HEK293 (cell line): ENCODE results near the gene MED19.

ENCODE experiments used
- CTCF ChIA-PET: fragments of 350-600 bp; formaldehyde crosslinking; extraction: SDS; loops from one replicate; lab custom pipeline; 2021; ENCODE audit warnings: antibody characterized with exemption; lab: Yijun Ruan, JAX
- POLR2A ChIA-PET: fragments of 300-600 bp; formaldehyde crosslinking; extraction: SDS; loops from one replicate; lab custom pipeline; 2020; ENCODE audit warnings: antibody characterized with exemption, inconsistent platforms; lab: Yijun Ruan, JAX
- H3K27ac ChIP-seq: fragments of 200-500 bp; sonication (Bioruptor generic); 2 replicates; pipeline ENCODE4 v1.5.1; 2014; ENCODE audit warnings: low read depth, low read length, control low read depth, inconsistent platforms; ENCODE audit errors: extremely low read depth
- H3K36me3 ChIP-seq, 2 experiments: fragments of 200-500 bp in 1 of 2; sonication (Bioruptor generic) in 1 of 2; 1 replicate in 1 of 2; 2 replicates in 1 of 2; pipeline ENCODE4 v1.5.1; 2014 to 2017; ENCODE audit warnings: inconsistent platforms in 2 of 2, low read length in 2 of 2; ENCODE audit not compliant: control insufficient read depth in 2 of 2, insufficient read depth in 1 of 2
- H3K4me1 ChIP-seq: fragments of 200-500 bp; sonication (Bioruptor generic); 2 replicates; pipeline ENCODE4 v1.5.1; 2014; ENCODE audit warnings: mild to moderate bottlenecking, low read length, inconsistent platforms; ENCODE audit not compliant: control insufficient read depth, insufficient read depth
- H3K4me3 ChIP-seq: 2 replicates; pipeline ENCODE4 v1.5.1; 2011; ENCODE audit warnings: low read depth, mild to moderate bottlenecking, control low read depth, low read length, moderate library complexity
- H3K9me3 ChIP-seq: fragments of 200-500 bp; sonication (Bioruptor generic); 2 replicates; pipeline ENCODE4 v1.5.1; 2014; ENCODE audit warnings: low read depth, low read length, inconsistent platforms; ENCODE audit not compliant: control insufficient read depth, insufficient read depth
- AEBP2 ChIP-seq: fragments of 450-650 bp; formaldehyde crosslinking; IDR thresholded peaks from 2 replicates; pipeline ENCODE4 v1.5.1; 2016; ENCODE audit warnings: missing biosample characterization, missing genetic modification characterization, borderline replicate concordance
- OVOL3 ChIP-seq: fragments of 450-650 bp; formaldehyde crosslinking; IDR thresholded peaks from 2 replicates; pipeline ENCODE4 v1.5.1; 2016; ENCODE audit warnings: missing biosample characterization, missing genetic modification characterization
- PATZ1 ChIP-seq: fragments of 450-650 bp; formaldehyde crosslinking; IDR thresholded peaks from 2 replicates; pipeline ENCODE4 v1.5.1; 2016; ENCODE audit warnings: missing biosample characterization, missing genetic modification characterization
- PRDM2 ChIP-seq: fragments of 450-650 bp; formaldehyde crosslinking; IDR thresholded peaks from 2 replicates; pipeline ENCODE4 v1.5.1; 2016; ENCODE audit warnings: missing biosample characterization, missing genetic modification characterization, borderline replicate concordance
- SCRT2 ChIP-seq: fragments of 450-650 bp; formaldehyde crosslinking; IDR thresholded peaks from 2 replicates; pipeline ENCODE4 v1.5.1; 2016; ENCODE audit warnings: missing biosample characterization, missing genetic modification characterization
- SETDB1 ChIP-seq: IDR thresholded peaks from one replicate; pipeline ENCODE4 v1.6.1; 2017; ENCODE audit warnings: mild to moderate bottlenecking, low read length, moderate library complexity, mixed read lengths; ENCODE audit not compliant: insufficient read length
- TRIM28 ChIP-seq: IDR thresholded peaks from 2 replicates; pipeline ENCODE4 v1.6.1; 2011; ENCODE audit warnings: low read length, control low read depth, borderline replicate concordance
- ZFP37 ChIP-seq: fragments of 450-650 bp; formaldehyde crosslinking; IDR thresholded peaks from 2 replicates; pipeline ENCODE4 v1.5.1; 2016; ENCODE audit warnings: missing biosample characterization, missing genetic modification characterization
- ZNF175 ChIP-seq: fragments of 450-650 bp; formaldehyde crosslinking; IDR thresholded peaks from 2 replicates; pipeline ENCODE4 v1.5.1; 2016; ENCODE audit warnings: missing biosample characterization, missing genetic modification characterization
- ZNF248 ChIP-seq: fragments of 450-650 bp; formaldehyde crosslinking; IDR thresholded peaks from 2 replicates; pipeline ENCODE4 v1.5.1; 2017; ENCODE audit warnings: missing biosample characterization, missing genetic modification characterization
- ZNF449 ChIP-seq: fragments of 450-650 bp; formaldehyde crosslinking; IDR thresholded peaks from 2 replicates; pipeline ENCODE4 v1.5.1; 2017; ENCODE audit warnings: missing biosample characterization, mild to moderate bottlenecking, missing genetic modification characterization, moderate library complexity
- ZNF660 ChIP-seq: fragments of 450-650 bp; IDR thresholded peaks from 2 replicates; pipeline ENCODE4 v1.5.1; 2018; ENCODE audit warnings: missing biosample characterization, mild to moderate bottlenecking, missing genetic modification characterization
- ZNF837 ChIP-seq: fragments of 450-650 bp; formaldehyde crosslinking; IDR thresholded peaks from 2 replicates; pipeline ENCODE4 v1.5.1; 2016; ENCODE audit warnings: missing biosample characterization, missing genetic modification characterization
- TF ChIP-seq, protein P1 (sequence below): sonication (generic); formaldehyde crosslinking; IDR thresholded peaks from 2 replicates; pipeline ENCODE4 v1.8.1; 2022; ENCODE audit warnings: mild to moderate bottlenecking, moderate library complexity, missing genetic modification reagents
- TF ChIP-seq, protein P2 (sequence below): fragments of 450-650 bp; formaldehyde crosslinking; IDR thresholded peaks from 2 replicates; pipeline ENCODE4 v1.5.0; 2017; ENCODE audit warnings: missing biosample characterization, missing genetic modification characterization, borderline replicate concordance

MED19 gene

GRCh38 chr11:57751676-57752253 is 39.8 kb upstream of the MED19 start, which contains the start of gene BTBD18:
Gene BTBD18 (minus strand): TSS chr11:57751819. CDS start chr11:57751188, 631 bp downstream.
- H3K27ac ChIP-seq: no peak within 1 kb of the TSS
- H3K4me3 ChIP-seq: no peak within 1 kb of the TSS
- H3K9me3 ChIP-seq: no peaks in the 10 kb centered on the region
- ChIA-PET POLR2A (interaction anchor here (1.2 to 2.1 kb wide), 2 partner anchors 11 to 27 kb away, joined by 4 to 7 read pairs; partner anchors contain the start of gene SELENOH), CTCF (interaction anchor here (0.5 to 2.2 kb wide), 17 partner anchors 9 to 775 kb away, joined by 3 to 49 read pairs (median 4); partner anchors contain the start of genes CLP1, CTNND1 and SELENOH)
- TF ChIP-seq ZNF175: no peak
- no peak for TF ChIP-seq ZNF449 (tag by site-specific recombination)
- no peak for TF ChIP-seq ZFP37 (tag by site-specific recombination)
- TF ChIP-seq AEBP2 (tag by site-specific recombination): no peak
- TF ChIP-seq, protein P1, sequence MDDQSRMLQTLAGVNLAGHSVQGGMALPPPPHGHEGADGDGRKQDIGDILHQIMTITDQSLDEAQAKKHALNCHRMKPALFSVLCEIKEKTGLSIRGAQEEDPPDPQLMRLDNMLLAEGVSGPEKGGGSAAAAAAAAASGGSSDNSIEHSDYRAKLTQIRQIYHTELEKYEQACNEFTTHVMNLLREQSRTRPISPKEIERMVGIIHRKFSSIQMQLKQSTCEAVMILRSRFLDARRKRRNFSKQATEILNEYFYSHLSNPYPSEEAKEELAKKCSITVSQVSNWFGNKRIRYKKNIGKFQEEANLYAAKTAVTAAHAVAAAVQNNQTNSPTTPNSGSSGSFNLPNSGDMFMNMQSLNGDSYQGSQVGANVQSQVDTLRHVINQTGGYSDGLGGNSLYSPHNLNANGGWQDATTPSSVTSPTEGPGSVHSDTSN: no peak
- TF ChIP-seq PATZ1: no peak
- TF ChIP-seq, protein P2, sequence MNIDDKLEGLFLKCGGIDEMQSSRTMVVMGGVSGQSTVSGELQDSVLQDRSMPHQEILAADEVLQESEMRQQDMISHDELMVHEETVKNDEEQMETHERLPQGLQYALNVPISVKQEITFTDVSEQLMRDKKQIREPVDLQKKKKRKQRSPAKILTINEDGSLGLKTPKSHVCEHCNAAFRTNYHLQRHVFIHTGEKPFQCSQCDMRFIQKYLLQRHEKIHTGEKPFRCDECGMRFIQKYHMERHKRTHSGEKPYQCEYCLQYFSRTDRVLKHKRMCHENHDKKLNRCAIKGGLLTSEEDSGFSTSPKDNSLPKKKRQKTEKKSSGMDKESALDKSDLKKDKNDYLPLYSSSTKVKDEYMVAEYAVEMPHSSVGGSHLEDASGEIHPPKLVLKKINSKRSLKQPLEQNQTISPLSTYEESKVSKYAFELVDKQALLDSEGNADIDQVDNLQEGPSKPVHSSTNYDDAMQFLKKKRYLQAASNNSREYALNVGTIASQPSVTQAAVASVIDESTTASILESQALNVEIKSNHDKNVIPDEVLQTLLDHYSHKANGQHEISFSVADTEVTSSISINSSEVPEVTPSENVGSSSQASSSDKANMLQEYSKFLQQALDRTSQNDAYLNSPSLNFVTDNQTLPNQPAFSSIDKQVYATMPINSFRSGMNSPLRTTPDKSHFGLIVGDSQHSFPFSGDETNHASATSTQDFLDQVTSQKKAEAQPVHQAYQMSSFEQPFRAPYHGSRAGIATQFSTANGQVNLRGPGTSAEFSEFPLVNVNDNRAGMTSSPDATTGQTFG (tag by site-specific recombination): no peak
- TF ChIP-seq ZNF837: no peak
- no peak for TF ChIP-seq SETDB1
- no peak for TF ChIP-seq PRDM2 (tag by site-specific recombination)
- no peak for TF ChIP-seq OVOL3 (tag by site-specific recombination)
- no peak for TF ChIP-seq ZNF248 (tag by site-specific recombination)
- TF ChIP-seq TRIM28: no peak
- no peak for TF ChIP-seq SCRT2
- TF ChIP-seq ZNF660 (tag by site-specific recombination): no peak
- H3K36me3 ChIP-seq: no peaks in the 10 kb centered on the region
- no peaks in the 10 kb centered on the region for H3K4me1 ChIP-seq
